ENCODE results near the gene SIGLEC11. TPM values are rescaled to one million over a fixed set of nuclear protein-coding genes. Genes with fewer than 3 reads are reported as not detected.
A peak's percentile ranks its signal among the peaks of the same experiment; 100 is the strongest.

The SIGLEC11 gene
- total and polyA plus RNA-seq, 4 donors: 0.49 to 8.9 (median 3.3) TPM

DNA sequence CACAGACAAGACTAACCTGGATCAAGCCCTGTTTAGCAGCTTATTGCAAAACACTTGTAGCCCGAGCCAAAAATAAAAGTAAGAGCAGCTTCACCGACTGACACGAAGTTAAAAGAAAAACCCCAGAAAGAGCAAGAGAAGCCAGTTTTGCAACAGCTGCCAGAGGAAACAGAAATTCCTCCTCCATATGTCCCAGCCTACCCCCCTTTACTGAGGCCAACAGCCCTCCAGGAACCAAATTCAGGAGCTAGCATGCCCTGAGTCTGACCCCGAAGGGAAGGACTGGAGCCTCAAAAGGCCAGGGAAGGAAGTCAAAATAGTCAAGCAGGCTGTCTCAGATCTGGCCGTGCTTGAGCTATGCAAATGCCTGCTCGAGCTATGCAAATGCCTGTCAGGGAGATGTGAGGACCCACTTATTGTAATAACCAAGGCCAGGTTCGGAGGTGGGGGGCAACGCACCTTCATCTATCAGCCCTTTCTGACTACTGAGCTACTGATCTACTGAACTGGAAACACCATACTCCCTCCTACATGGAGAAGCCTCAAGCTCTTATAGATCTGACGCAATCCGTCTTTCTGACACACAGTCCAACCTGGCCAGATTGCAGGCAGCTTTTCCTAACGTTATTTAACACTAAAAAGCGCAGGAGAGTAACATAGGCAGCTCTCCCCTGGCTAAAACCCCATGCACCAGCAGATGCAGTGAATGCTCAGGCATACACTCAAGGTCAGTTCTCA is 6.7 kb downstream of the SIGLEC11 start:
- peaks cover 0 to 18% (median 18%) of the 10 kb centered on the region in 4 donors for H3K4me1 ChIP-seq (ENCODE audit: control insufficient read depth in 4 of 4, insufficient read depth in 4 of 4, low read length in 3 of 4)
- no peak overlapping the region for H3K9ac ChIP-seq (ENCODE audit: low read depth in 1 of 2, low read length in 2 of 2)
- WGBS: 26% methylated on average over 12 of the region's 12 CpGs
- H3K27ac ChIP-seq (ENCODE audit: low read depth in 1 of 2, low read length in 2 of 2): no peak overlapping the region
- no peak for DNase-seq (ENCODE audit: low spot score)
- no peaks in the 10 kb centered on the region for H3K9me3 ChIP-seq (ENCODE audit: control insufficient read depth in 4 of 4, low read length in 3 of 4)
- H3K4me3 ChIP-seq (ENCODE audit: low read depth in 1 of 3, low read length in 3 of 3): no peak overlapping the region
- H3K36me3 ChIP-seq (ENCODE audit: control insufficient read depth in 4 of 4, insufficient read depth in 3 of 4, low read depth in 1 of 4, low read length in 3 of 4): no peaks in the 10 kb centered on the region
- TF ChIP-seq YY1 (IDR thresholded peaks at IDR 0.05) (no peak), RXRA (IDR thresholded peaks at IDR 0.05) (peak; percentile 48 to 55), NR2F2 (IDR thresholded peaks at IDR 0.05) (peak; percentile 52)
- no peaks in the 10 kb centered on the region for H3K27me3 ChIP-seq (ENCODE audit: control insufficient read depth in 4 of 4, insufficient read depth in 4 of 4, low read length in 3 of 4)

DNA sequence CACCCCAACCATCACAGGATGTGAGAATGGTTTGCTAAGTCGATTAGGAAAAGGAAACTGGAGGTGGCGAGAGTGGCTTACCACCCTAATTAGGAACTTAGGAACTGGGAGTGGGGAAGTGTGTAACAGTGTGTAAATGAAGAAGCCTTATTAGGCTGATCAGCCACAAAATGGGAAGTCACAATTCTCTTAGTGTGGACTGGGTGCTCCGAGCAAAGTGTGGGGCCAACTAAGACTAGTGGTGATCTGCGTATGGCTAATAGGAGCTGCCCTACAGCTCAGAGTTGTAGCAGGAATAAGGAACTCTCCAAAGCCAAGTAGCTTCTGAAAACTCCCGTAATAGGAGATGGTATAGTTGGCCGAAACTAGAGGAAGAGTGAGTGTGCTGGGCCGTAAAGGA is 7.6 kb downstream of the SIGLEC11 start:
- no peak for DNase-seq (ENCODE audit: low spot score)
- Histone ChIP-seq H3K27ac (ENCODE audit: low read depth in 1 of 2, low read length in 2 of 2) (no peak overlapping the region), H3K4me3 (ENCODE audit: low read depth in 1 of 3, low read length in 3 of 3) (no peak overlapping the region), H3K4me1 (ENCODE audit: control insufficient read depth in 4 of 4, insufficient read depth in 4 of 4, low read length in 3 of 4) (peaks cover 0 to 18% (median 18%) of the 10 kb centered on the region in 4 donors), H3K9me3 (ENCODE audit: control insufficient read depth in 4 of 4, low read length in 3 of 4) (no peaks in the 10 kb centered on the region), H3K9ac (ENCODE audit: low read depth in 1 of 2, low read length in 2 of 2) (no peak overlapping the region), H3K27me3 (ENCODE audit: control insufficient read depth in 4 of 4, insufficient read depth in 4 of 4, low read length in 3 of 4) (no peaks in the 10 kb centered on the region), H3K36me3 (ENCODE audit: control insufficient read depth in 4 of 4, insufficient read depth in 3 of 4, low read depth in 1 of 4, low read length in 3 of 4) (no peaks in the 10 kb centered on the region)
- TF ChIP-seq ZBTB33 (IDR thresholded peaks at IDR 0.05) (no peak), ATF3 (IDR thresholded peaks at IDR 0.05) (no peak), RXRA (IDR thresholded peaks at IDR 0.05) (no peak), RAD21 (IDR thresholded peaks at IDR 0.05) (no peak), SP1 (IDR thresholded peaks at IDR 0.05) (no peak), HNF4G (IDR thresholded peaks at IDR 0.05) (no peak), FOXA1 (IDR thresholded peaks at IDR 0.05) (no peak)
- TF ChIP-seq, protein P1, sequence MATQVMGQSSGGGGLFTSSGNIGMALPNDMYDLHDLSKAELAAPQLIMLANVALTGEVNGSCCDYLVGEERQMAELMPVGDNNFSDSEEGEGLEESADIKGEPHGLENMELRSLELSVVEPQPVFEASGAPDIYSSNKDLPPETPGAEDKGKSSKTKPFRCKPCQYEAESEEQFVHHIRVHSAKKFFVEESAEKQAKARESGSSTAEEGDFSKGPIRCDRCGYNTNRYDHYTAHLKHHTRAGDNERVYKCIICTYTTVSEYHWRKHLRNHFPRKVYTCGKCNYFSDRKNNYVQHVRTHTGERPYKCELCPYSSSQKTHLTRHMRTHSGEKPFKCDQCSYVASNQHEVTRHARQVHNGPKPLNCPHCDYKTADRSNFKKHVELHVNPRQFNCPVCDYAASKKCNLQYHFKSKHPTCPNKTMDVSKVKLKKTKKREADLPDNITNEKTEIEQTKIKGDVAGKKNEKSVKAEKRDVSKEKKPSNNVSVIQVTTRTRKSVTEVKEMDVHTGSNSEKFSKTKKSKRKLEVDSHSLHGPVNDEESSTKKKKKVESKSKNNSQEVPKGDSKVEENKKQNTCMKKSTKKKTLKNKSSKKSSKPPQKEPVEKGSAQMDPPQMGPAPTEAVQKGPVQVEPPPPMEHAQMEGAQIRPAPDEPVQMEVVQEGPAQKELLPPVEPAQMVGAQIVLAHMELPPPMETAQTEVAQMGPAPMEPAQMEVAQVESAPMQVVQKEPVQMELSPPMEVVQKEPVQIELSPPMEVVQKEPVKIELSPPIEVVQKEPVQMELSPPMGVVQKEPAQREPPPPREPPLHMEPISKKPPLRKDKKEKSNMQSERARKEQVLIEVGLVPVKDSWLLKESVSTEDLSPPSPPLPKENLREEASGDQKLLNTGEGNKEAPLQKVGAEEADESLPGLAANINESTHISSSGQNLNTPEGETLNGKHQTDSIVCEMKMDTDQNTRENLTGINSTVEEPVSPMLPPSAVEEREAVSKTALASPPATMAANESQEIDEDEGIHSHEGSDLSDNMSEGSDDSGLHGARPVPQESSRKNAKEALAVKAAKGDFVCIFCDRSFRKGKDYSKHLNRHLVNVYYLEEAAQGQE (IDR thresholded peaks at IDR 0.05): no peak
- TF ChIP-seq, protein P2, sequence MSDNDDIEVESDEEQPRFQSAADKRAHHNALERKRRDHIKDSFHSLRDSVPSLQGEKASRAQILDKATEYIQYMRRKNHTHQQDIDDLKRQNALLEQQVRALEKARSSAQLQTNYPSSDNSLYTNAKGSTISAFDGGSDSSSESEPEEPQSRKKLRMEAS (IDR thresholded peaks at IDR 0.05): no peak
- TF ChIP-seq, protein P3, sequence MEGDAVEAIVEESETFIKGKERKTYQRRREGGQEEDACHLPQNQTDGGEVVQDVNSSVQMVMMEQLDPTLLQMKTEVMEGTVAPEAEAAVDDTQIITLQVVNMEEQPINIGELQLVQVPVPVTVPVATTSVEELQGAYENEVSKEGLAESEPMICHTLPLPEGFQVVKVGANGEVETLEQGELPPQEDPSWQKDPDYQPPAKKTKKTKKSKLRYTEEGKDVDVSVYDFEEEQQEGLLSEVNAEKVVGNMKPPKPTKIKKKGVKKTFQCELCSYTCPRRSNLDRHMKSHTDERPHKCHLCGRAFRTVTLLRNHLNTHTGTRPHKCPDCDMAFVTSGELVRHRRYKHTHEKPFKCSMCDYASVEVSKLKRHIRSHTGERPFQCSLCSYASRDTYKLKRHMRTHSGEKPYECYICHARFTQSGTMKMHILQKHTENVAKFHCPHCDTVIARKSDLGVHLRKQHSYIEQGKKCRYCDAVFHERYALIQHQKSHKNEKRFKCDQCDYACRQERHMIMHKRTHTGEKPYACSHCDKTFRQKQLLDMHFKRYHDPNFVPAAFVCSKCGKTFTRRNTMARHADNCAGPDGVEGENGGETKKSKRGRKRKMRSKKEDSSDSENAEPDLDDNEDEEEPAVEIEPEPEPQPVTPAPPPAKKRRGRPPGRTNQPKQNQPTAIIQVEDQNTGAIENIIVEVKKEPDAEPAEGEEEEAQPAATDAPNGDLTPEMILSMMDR (IDR thresholded peaks at IDR 0.05; ENCODE audit: low read depth, low read length, missing input control): no peak
- 65% methylated on average over 7 of the region's 7 CpGs for WGBS

Measured in liver (tissue), 9 donors.